Measurements from ENCODE around the gene PSMA8. TPM values are rescaled to one million over a fixed set of nuclear protein-coding genes. Genes with fewer than 3 reads are reported as not detected.
"Not testable (repeated sequence)": the region's sequence is repeated elsewhere in the genome, so short reads cannot be mapped to it uniquely, and the experiment has no call there.

PSMA8 gene
- polyA plus RNA-seq, 2 of the 4 experiments (the other 2 are of a cell fraction) = not detected

DNA sequence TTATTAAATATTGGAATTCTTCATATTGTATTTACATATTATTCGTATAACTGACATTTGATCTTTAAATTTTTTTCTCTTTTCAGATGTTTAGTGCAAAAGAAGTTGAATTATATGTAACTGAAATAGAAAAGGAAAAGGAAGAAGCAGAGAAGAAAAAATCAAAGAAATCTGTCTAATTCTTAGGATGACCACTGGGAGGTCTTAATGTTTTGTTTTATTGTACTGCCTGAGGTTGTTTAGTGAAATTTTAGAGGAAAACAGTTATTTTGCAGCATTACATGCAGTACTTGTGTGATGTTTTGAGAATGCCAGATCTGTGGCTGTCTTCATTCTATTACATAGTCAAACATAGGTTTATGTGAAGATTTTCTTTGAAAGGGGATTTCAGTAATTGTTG, 58.6 kb downstream of the PSMA8 start:
- WGBS (ENCODE audit: missing lambda C conversion rate) = 39% methylated on average over 1 of the region's 1 CpG
- POLR2A ChIA-PET = no interaction called here
- Histone ChIP-seq H3K4me3 (no peak overlapping the region), H3K27ac (no peak overlapping the region), H3K4me1 (no peaks in the 10 kb centered on the region), H3K4me2 (no peak overlapping the region), H3K9me3 (no peaks in the 10 kb centered on the region)
- no peak for ATAC-seq
- TF ChIP-seq, protein P1, sequence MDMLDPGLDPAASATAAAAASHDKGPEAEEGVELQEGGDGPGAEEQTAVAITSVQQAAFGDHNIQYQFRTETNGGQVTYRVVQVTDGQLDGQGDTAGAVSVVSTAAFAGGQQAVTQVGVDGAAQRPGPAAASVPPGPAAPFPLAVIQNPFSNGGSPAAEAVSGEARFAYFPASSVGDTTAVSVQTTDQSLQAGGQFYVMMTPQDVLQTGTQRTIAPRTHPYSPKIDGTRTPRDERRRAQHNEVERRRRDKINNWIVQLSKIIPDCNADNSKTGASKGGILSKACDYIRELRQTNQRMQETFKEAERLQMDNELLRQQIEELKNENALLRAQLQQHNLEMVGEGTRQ (IDR thresholded peaks at IDR 0.05) = no peak
- TF ChIP-seq TFCP2L1 (CRISPR knock-in tag; IDR thresholded peaks at IDR 0.05) = no peak
- TF ChIP-seq HOXA7 (CRISPR knock-in tag; IDR thresholded peaks at IDR 0.05) = no peak
- no peak for TF ChIP-seq HOXB13 (CRISPR knock-in tag; IDR thresholded peaks at IDR 0.05; ENCODE audit: low read depth)
- no peak for TF ChIP-seq MAFK (IDR thresholded peaks at IDR 0.05; ENCODE audit: partially characterized antibody)
- TF ChIP-seq CHD2 (IDR thresholded peaks at IDR 0.05; ENCODE audit: low read length, partially characterized antibody) = no peak
- TF ChIP-seq HOXB5 (CRISPR knock-in tag; IDR thresholded peaks at IDR 0.05) = no peak
- TF ChIP-seq, protein P2, sequence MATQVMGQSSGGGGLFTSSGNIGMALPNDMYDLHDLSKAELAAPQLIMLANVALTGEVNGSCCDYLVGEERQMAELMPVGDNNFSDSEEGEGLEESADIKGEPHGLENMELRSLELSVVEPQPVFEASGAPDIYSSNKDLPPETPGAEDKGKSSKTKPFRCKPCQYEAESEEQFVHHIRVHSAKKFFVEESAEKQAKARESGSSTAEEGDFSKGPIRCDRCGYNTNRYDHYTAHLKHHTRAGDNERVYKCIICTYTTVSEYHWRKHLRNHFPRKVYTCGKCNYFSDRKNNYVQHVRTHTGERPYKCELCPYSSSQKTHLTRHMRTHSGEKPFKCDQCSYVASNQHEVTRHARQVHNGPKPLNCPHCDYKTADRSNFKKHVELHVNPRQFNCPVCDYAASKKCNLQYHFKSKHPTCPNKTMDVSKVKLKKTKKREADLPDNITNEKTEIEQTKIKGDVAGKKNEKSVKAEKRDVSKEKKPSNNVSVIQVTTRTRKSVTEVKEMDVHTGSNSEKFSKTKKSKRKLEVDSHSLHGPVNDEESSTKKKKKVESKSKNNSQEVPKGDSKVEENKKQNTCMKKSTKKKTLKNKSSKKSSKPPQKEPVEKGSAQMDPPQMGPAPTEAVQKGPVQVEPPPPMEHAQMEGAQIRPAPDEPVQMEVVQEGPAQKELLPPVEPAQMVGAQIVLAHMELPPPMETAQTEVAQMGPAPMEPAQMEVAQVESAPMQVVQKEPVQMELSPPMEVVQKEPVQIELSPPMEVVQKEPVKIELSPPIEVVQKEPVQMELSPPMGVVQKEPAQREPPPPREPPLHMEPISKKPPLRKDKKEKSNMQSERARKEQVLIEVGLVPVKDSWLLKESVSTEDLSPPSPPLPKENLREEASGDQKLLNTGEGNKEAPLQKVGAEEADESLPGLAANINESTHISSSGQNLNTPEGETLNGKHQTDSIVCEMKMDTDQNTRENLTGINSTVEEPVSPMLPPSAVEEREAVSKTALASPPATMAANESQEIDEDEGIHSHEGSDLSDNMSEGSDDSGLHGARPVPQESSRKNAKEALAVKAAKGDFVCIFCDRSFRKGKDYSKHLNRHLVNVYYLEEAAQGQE (IDR thresholded peaks at IDR 0.05) = no peak
- TF ChIP-seq ZFP36 (IDR thresholded peaks at IDR 0.05; ENCODE audit: borderline replicate concordance, partially characterized antibody) = no peak
- TF ChIP-seq CBX8 (IDR thresholded peaks at IDR 0.05) = no peak
- no peak for FAIRE-seq
- CTCF ChIA-PET = no interaction called here
- DNase-seq (ENCODE audit: low read depth in 1 of 2, low spot score in 1 of 2) = no peak

DNA sequence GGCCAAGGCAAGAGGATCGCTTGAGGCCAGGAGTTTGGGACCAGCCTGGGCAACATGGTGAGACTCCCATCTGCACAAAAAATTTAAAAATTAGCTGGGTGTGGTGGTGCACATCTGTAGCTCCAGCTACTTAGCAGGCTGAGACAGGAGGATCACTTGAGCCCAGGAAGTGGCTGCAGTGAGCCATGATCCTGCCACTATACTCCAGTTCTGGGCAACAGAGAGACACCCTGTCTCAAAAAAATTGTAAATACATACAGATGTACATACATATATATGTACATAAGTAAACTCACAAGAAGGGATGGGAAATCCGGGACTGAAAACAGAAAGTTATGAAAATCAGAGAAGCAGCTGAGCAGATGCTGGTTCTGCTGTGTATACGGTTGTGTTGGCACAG, 62.9 kb downstream of the PSMA8 start:
- H3K4me1 ChIP-seq = no peaks in the 10 kb centered on the region
- H3K9me3 ChIP-seq = no peaks in the 10 kb centered on the region
- ChIA-PET CTCF (no interaction called here), POLR2A (no interaction called here)
- DNase-seq (ENCODE audit: low read depth in 1 of 2, low spot score in 1 of 2) = no peak
- ATAC-seq = no peak
- TF ChIP-seq POLR2A (IDR thresholded peaks at IDR 0.05; ENCODE audit: low read length) = no peak
- TF ChIP-seq TFCP2L1 (CRISPR knock-in tag; IDR thresholded peaks at IDR 0.05) = no peak
- TF ChIP-seq EP300 (IDR thresholded peaks at IDR 0.05) = no peak
- TF ChIP-seq, protein P3, sequence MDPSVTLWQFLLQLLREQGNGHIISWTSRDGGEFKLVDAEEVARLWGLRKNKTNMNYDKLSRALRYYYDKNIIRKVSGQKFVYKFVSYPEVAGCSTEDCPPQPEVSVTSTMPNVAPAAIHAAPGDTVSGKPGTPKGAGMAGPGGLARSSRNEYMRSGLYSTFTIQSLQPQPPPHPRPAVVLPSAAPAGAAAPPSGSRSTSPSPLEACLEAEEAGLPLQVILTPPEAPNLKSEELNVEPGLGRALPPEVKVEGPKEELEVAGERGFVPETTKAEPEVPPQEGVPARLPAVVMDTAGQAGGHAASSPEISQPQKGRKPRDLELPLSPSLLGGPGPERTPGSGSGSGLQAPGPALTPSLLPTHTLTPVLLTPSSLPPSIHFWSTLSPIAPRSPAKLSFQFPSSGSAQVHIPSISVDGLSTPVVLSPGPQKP (IDR thresholded peaks at IDR 0.05; ENCODE audit: low read depth, low read length) = no peak
- no peak for TF ChIP-seq JUN (IDR thresholded peaks at IDR 0.05)
- no peak for TF ChIP-seq RAD21 (conservative IDR thresholded peaks at IDR 0.05 in 1 of 2, IDR thresholded peaks at IDR 0.05 in 1 of 2)
- no peak overlapping the region for H3K27ac ChIP-seq
- 64% methylated on average over 3 of the region's 3 CpGs for WGBS (ENCODE audit: missing lambda C conversion rate)
- H3K4me3 ChIP-seq = no peak overlapping the region
- no peak for FAIRE-seq
- no peak overlapping the region for H3K4me2 ChIP-seq

DNA sequence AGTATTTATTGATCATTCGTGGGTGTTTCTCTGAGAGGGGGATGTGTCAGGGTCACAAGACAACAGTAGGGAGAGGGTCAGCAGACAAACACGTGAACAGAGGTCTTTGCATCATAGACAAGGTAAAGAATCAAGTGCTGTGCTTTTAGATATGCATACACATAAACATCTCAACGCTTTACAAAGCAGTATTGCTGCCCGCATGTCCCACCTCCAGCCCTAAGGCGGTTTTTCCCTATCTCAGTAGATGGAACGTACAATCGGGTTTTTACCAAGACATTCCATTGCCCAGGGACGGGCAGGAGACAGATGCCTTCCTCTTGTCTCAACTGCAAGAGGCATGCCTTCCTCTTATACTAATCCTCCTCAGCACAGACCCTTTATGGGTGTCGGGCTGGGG, 68.3 kb downstream of the PSMA8 start:
- POLR2A ChIA-PET; H3K9me3 ChIP-seq; H3K27ac ChIP-seq; CTCF ChIA-PET; DNase-seq (ENCODE audit: low read depth in 1 of 2, low spot score in 1 of 2); ATAC-seq; H3K4me1 ChIP-seq; FAIRE-seq; H3K4me2 ChIP-seq; H3K4me3 ChIP-seq: not testable (repeated sequence)
- WGBS (ENCODE audit: missing lambda C conversion rate) = 54% methylated on average over 8 of the region's 9 CpGs

DNA sequence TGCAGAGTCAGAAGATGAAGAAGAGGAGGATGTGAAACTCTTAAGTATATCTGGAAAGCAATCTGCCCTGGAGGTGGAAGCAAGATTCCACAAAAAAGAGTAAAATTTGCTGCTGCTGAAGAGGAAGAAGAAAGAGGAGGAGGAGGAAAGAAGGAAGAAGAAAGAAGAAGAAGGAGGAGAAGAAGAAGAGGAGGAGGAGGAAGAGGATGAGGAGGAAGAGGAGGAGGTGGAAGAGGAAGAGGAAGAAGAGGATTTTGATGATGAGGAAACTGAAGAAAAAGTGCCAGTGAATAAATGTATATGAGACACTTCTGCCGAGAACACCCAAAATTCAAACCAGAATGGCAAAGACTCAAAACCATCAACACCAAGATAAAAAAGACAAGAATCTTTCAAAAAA, 71.6 kb downstream of the PSMA8 start:
- CTCF ChIA-PET = no interaction called here
- Histone ChIP-seq H3K4me1 (no peaks in the 10 kb centered on the region), H3K27ac (no peak overlapping the region), H3K4me3 (no peak overlapping the region), H3K9me3 (no peaks in the 10 kb centered on the region), H3K4me2 (no peak overlapping the region)
- FAIRE-seq = no peak
- no peak for DNase-seq (ENCODE audit: low read depth in 1 of 2, low spot score in 1 of 2)
- POLR2A ChIA-PET = no interaction called here
- ATAC-seq = no peak
- 69% methylated on average over 1 of the region's 1 CpG for WGBS (ENCODE audit: missing lambda C conversion rate)
- no peak for TF ChIP-seq JUNB (IDR thresholded peaks at IDR 0.05)
- TF ChIP-seq CEBPB (IDR thresholded peaks at IDR 0.05) = no peak
- no peak for TF ChIP-seq GATA3 (IDR thresholded peaks at IDR 0.05; ENCODE audit: borderline replicate concordance)
- no peak for TF ChIP-seq HDAC2 (IDR thresholded peaks at IDR 0.05)
- TF ChIP-seq, protein P4, sequence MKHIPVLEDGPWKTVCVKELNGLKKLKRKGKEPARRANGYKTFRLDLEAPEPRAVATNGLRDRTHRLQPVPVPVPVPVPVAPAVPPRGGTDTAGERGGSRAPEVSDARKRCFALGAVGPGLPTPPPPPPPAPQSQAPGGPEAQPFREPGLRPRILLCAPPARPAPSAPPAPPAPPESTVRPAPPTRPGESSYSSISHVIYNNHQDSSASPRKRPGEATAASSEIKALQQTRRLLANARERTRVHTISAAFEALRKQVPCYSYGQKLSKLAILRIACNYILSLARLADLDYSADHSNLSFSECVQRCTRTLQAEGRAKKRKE (CRISPR knock-in tag; IDR thresholded peaks at IDR 0.05; ENCODE audit: low read depth) = no peak
- TF ChIP-seq CHD4 (IDR thresholded peaks at IDR 0.05; ENCODE audit: borderline replicate concordance) = no peak
- TF ChIP-seq, protein P2 (IDR thresholded peaks at IDR 0.05) = no peak
- no peak for TF ChIP-seq NFE2L2 (conservative IDR thresholded peaks at IDR 0.05; ENCODE audit: low read length)
- no peak for TF ChIP-seq CHD2 (IDR thresholded peaks at IDR 0.05; ENCODE audit: low read length, partially characterized antibody)
- TF ChIP-seq RNF2 (IDR thresholded peaks at IDR 0.05; ENCODE audit: borderline replicate concordance, low read depth) = no peak

All from A549 (cell line).